Measurements from ENCODE around the gene SPINK5.

SPINK5 gene

DNA sequence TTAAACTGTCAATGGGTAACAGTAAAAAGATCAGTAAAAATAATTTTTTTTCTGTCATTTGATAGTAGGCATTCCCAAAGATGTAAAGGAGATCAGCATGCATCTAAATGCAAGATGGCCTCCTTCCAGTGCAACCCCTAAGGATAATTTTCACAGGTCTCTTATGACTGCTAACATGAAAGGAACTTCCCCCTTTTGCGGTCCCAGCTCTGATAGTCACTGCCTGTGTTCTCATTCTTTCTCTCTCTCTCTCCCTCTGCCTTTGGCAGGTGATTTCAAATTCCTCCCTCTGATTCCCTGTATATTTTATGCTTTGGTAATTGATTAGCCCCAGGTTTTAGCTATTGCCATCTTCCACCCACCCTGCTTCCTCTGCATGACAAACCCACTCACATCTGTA lies 113.4 kb downstream of the SPINK5 start:
- no peak for DNase-seq (ENCODE audit: low read depth)

DNA sequence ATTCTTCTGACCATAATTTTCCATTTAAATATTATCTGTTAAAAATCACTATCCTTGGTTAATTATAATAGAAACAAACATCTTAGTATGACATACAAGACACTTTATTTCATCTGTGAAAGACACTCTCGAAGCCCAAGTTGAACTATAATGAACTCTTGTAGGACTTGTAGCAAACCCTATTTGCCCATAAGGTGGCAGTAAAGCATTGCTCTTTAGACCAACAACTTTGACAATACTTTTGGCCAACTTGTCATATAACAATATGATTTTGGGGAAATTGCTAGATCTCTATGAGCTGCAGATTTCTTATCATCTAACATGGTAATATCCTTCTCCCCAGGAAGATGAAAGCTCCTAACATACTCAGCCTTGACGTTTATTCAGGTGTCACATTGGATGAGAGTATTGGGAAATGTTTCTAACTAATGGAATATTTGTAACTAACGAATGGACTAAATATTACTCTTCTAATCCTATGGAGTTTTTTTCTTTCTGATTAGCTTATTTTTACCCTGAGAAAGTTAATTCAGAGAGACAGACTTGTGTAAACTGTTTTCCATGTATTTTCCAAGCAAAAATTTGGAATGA lies 115.5 kb downstream of the SPINK5 start:
- DNase-seq (ENCODE audit: low read depth): no peak

DNA sequence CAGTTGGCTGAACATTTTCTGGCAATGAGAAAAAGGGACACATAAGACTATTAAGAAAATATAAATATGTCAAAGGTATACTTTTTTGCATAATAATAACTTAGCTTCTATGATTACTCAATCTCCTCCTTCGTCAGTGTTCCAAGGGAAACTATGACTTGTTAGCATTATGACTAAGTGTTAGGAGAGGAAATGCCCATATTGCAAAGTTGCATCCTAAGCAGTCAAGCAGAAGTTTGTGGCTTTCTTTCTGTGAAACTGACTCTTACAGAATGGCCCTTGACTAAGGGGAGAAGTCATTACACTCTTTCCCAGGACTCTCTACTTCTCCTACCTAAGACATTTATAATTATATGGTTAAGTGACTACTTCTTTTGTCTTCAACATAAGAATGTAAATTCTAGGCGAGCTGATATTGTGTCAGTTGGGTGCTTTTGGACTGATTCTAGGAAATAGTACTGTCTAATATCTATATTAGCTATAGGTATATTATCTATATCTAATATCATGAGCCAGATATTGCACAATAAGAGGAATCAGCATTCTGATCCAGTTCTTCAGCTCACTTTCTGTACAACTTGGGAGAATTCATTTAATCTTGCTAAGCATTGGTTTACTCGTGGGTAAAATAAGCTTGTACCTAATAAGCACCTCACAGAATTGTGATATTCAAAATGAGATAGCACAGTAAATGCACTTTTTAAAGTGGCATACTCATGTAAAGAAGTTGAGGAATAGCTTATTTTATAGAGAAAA lies 122.6 kb downstream of the SPINK5 start:
- no peak for DNase-seq (ENCODE audit: low read depth)
